ENCODE data around the gene AIP. TPM values are rescaled to one million over a fixed set of nuclear protein-coding genes. Genes with fewer than 3 reads are reported as not detected.

The AIP gene
- total and polyA plus RNA-seq, 10 donors: 72.2 to 146 (median 92.6) TPM

- TF ChIP-seq POLR2AphosphoS5 (IDR thresholded peaks at IDR 0.05) (peak; percentile 21 to 64 (median 29)), POLR2A (IDR thresholded peaks at IDR 0.05) (no peak)
- Histone ChIP-seq H3K27me3 (replicated peaks in 1 of 7) (no peaks in the 10 kb centered on the region), H3K4me3 (no peak overlapping the region), H3K4me1 (peaks cover 0 to 6% (median 0%) of the 10 kb centered on the region in 6 donors), H3K9me3 (no peaks in the 10 kb centered on the region), H3K36me3 (peaks cover 0 to 100% (median 95%) of the 10 kb centered on the region in 6 donors), H3K27ac (no peak overlapping the region)
- intact Hi-C loops (cut with DNase I; ENCODE audit: low total_unique reads): no loop called here
- 77 to 84% (median 83%) methylated on average over 27 to 46 of the region's 46 CpGs for WGBS, 5 donors
- no peak for DNase-seq
Measured at GRCh38 chr11:67492801-67493547, 10.1 kb downstream of the AIP start.

GRCh38 chr11:67493548-67494370, 10.9 kb downstream of the AIP start:
- Histone ChIP-seq H3K27me3 (replicated peaks in 1 of 7) (no peaks in the 10 kb centered on the region), H3K4me3 (no peak overlapping the region), H3K36me3 (peaks cover 0 to 100% (median 99%) of the 10 kb centered on the region in 6 donors), H3K4me1 (peaks cover 0 to 2% (median 0%) of the 10 kb centered on the region in 6 donors), H3K27ac (no peak overlapping the region), H3K9me3 (no peaks in the 10 kb centered on the region)
- TF ChIP-seq POLR2A (IDR thresholded peaks at IDR 0.05) (no peak), POLR2AphosphoS5 (IDR thresholded peaks at IDR 0.05) (peak in 2 of 3 donors; percentile 6), CTCF (IDR thresholded peaks at IDR 0.05 in 8 of 11, conservative IDR thresholded peaks at IDR 0.05 in 3 of 11) (no peak)
- WGBS, 5 donors: 93 to 97% (median 95%) methylated on average over 51 to 65 of the region's 65 CpGs
- intact Hi-C loops (cut with DNase I; ENCODE audit: low total_unique reads): no loop called here
- DNase-seq: no peak

DNA sequence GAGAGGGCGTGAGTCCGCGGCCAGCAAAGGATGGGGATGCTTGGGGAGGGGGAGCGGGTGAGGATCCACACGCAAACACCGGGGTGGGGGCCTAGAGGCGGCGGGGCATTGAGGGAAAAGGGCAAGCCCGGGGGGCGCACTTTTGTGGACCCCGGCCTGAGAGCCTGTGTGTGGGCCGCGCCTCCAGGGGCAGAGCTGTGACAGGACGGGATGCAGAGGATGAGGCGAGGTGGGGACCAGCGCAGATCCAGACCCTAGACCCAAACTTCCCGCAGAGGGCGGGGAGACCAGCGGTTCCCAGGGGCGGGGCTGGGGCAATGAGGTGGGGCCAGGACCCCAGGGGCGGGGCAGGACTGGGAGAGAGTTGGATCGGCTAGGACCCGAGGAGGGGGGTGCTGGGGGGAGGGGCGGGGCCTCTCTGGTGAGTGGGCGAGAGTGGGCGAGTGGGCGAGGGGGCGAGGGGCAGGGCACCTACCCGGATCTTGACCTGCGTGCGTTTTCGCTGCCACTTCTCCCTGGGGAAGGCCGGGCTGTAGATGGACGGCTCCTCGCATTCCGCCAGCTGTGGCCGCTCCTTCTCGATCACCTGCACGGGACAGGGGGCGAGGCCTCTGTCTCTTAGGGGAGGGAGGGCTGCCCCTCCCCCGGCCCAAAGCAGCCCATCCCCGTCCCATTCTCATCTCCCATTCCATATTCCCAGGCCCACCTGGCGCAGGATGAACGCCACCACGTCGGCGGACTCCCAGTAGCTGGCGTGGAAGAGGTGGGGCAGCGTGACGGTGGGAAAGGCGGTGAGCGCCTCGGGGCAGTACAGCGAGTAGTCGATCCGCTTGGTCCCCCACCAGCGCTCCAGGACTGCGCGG, 11.8 kb downstream of the AIP start:
- intact Hi-C loops (cut with DNase I; ENCODE audit: low total_unique reads): no loop called here
- TF ChIP-seq CTCF (IDR thresholded peaks at IDR 0.05 in 8 of 11, conservative IDR thresholded peaks at IDR 0.05 in 3 of 11): no peak
- peak in 2 of 3 donors; percentile 11 to 45 for TF ChIP-seq POLR2AphosphoS5 (IDR thresholded peaks at IDR 0.05)
- TF ChIP-seq POLR2A (IDR thresholded peaks at IDR 0.05): no peak
- DNase-seq: no peak
- Histone ChIP-seq H3K27me3 (replicated peaks in 1 of 7) (no peaks in the 10 kb centered on the region), H3K9me3 (no peaks in the 10 kb centered on the region), H3K27ac (no peak overlapping the region), H3K4me1 (no peaks in the 10 kb centered on the region), H3K36me3 (peaks cover 0 to 100% (median 92%) of the 10 kb centered on the region in 6 donors), H3K4me3 (no peak overlapping the region)
- 91 to 95% (median 92%) methylated on average over 54 to 59 of the region's 59 CpGs for WGBS, 5 donors

DNA sequence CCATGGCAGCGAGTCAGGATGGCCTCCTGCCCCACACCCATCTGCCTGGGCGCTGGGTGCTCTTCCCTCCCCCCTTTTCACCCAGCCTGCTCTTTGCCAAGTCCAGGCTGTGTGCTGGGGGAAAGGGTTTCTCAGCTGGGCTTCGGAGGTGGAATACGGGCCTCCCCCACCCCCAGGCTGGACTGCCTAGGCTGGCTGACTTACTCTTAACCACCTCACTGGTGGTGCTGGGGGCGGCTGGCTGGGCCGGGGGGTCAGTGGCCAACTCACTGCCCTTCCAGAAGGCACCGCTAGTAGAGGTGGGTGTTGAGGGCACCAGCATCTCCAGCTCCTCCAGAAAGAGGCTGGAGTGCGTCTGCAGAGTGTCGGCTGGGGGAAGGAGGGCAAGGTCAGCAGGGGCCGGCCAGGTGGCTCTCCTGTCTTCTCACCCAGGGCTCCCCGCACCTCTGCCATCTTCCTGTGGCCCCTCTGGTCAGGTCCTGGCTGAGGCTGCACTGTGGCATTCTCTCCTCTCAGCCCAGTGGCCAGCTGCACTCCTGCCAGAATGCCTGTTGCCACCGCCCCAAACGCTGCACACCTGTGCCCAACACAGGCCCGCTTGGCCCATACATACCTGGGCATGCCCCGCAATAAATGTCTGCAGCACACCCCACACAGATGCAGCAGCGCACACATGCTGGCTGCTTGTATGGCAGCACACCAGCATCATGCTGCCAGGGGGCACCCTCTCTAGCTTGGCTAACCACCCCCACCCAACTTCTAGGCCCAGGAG, 12.6 kb downstream of the AIP start:
- intact Hi-C loops (cut with DNase I; ENCODE audit: low total_unique reads): no loop called here
- Histone ChIP-seq H3K36me3 (peaks cover 0 to 100% (median 89%) of the 10 kb centered on the region in 6 donors), H3K27me3 (replicated peaks in 1 of 7) (no peaks in the 10 kb centered on the region), H3K27ac (no peak overlapping the region), H3K4me1 (peaks cover 0 to under 1% (median 0%) of the 10 kb centered on the region in 6 donors), H3K4me3 (no peak overlapping the region), H3K9me3 (no peaks in the 10 kb centered on the region)
- DNase-seq: no peak
- WGBS, 5 donors: 90 to 97% (median 95%) methylated on average over 11 to 16 of the region's 16 CpGs
- TF ChIP-seq POLR2AphosphoS5 (IDR thresholded peaks at IDR 0.05): peak in 2 of 3 donors; percentile 21 to 42
- no peak for TF ChIP-seq POLR2A (IDR thresholded peaks at IDR 0.05)
- TF ChIP-seq CTCF (IDR thresholded peaks at IDR 0.05 in 8 of 11, conservative IDR thresholded peaks at IDR 0.05 in 3 of 11): no peak

Data from spleen (tissue), 11 donors.